GM21723 (cell line): ENCODE data around the gene SLC9A1.

Source experiments
- ATAC-seq: cut with Tn5 transposase; IDR thresholded peaks from one replicate; pipeline ENCODE4 v1.9.1; 2021; ENCODE audit warnings: mild to moderate bottlenecking, moderate library complexity; ENCODE audit not compliant: unreplicated experiment

SLC9A1 gene

DNA sequence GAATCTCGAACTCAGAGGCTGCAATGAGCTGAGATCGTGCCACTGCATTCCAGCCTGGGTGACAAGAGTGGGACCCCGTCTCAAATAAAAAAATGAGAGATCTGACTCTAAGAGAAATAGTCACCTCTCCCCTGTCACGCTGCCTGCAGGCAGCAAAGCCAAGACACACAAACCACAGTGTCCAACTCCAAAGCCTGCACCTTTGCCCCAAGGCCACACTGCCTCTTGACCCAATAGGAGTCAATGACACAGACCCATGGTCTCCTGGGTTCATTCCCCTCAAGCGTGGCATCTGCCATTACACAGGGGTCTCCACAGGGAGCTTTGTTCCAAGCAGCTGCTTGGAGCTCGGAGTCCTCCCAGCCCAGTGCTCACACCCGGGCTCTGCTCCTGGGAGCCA, 46.3 kb downstream of the SLC9A1 start:
- ATAC-seq = no peak

DNA sequence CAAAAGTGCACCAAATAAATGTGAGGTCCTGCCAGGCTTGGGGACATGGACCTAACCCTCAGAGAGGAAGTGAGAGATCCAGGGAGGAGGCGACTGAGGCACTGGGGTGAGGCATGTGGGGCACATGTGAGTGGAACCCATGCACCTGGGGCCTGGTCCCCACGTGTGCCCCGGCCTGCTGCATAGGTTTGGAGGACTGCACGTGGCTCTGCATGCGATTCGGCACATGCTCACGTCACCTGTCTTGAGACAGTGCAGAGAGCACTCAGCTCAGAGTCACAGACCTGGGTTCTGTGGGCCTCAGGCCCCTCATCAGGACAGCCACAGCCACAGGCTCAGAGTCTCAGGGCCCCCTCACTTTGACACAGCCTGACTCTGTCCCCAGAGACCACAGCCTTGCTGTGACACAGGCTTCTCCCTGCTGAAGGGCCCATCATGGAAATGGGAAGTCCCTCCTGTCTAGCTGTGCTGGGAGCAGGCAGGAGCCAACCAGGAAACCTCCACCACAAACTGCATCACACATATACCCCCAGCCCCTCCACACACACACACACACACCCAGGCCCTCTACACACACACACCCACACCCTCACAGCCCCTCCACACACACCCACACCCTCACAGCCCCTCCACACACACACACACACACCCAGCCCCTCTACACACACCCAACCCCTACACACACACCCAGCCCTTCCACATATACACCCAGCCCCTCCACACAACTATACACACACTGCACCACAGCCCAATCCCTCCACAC, 48.2 kb downstream of the SLC9A1 start:
- ATAC-seq = peak; percentile 43

DNA sequence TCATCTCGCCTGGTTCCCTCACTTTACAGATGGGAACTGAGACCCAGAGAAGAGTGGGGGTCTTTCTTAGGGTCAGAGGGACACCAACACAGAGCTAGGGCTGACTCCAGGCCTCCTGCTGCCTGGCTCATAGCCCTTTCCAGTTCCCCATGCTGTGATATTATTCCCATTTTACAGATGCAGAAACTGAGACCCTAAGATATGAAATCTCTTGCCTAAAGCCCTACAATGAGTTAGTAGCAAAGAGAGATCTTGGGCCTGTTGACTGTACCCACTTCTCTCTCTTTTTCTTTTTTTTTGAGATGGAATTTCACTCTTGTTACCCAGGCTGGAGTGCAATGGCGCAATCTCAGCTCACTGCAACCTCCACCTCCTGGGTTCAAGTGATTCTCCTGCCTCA, 49.9 kb downstream of the SLC9A1 start:
- ATAC-seq = no peak

DNA sequence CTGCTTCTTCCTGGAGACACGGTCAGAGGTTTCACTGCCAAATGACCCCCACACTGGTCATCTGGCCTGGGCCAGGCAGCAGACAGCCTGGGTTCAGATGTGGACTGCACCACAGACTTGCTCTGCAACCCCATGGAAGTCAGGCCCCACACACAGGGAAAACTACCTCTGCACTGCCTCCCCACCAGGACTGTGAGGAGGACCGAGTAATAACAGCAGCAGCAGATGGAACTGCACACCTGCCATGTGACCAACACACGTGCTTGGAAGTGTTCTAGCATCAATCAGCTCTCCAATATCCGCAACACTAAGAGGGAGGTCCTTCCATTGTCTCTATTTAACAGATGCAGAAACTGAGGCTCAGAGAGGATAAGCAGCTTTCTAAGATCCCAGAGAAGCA, 51.4 kb downstream of the SLC9A1 start:
- no peak for ATAC-seq

GRCh38 chr1:27102707-27103468, 52.0 kb downstream of the SLC9A1 start:
- ATAC-seq = no peak

GRCh38 chr1:27102134-27102706, 52.7 kb downstream of the SLC9A1 start:
- no peak for ATAC-seq

- ATAC-seq = no peak
These were observed 53.2 kb downstream of the SLC9A1 start for GRCh38 chr1:27101696-27102095.

DNA sequence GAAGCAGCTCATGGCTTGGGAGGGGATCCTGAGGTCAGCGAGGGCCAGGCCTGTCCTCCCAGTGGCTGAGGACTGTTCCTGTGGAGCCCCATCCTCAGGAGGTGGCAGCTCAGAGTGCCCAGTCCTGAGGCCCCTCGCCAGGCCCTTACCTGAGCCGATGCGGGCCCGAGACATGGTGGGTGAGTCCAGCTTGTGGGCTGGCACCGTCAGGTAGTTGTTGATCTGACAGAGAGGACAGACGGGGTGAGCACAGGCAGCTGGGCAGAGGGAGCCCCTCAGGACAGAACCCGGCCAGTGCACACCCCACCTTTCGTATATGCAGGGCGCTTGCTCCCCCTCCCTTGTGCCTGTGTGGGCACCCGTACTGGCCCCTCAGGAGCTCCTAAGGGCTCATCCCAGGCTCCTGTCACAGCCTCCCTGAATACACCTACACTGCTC, 53.9 kb downstream of the SLC9A1 start:
- ATAC-seq = no peak

DNA sequence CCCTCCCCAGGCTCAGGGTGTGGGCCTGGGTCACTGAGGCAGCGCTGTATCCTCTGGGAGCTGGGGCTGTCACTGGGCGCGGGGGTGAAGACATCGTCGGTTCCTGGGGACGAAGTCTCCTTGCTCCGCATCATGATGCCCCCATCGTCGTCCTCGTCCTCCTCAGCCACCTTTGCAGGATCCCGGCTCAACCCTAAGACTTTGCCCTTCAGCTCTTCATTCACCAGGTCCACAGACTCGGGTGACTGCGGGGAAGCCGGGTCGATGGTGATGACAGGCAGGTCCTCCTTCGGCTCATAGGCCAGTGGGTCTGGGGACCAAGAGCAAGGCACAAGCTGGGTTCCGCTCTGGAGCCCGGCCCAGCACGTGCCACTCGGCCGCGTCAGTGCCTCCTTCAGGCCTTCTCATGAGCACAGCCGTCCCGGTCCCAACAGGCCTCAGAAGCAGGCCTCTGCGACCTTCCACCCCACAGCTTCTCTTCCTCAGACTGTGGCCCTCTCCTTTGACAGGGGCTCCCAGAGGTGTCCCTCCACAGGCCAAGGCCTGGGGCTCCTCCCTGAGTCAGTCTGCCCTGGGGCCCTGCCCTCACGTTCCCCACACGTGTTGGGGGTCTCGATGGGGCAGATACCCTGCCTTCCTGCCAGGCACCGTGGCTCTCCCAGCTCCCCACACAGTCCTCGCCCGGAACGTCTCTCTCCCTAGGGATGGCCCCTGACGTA, 54.4 kb downstream of the SLC9A1 start:
- ATAC-seq = no peak

DNA sequence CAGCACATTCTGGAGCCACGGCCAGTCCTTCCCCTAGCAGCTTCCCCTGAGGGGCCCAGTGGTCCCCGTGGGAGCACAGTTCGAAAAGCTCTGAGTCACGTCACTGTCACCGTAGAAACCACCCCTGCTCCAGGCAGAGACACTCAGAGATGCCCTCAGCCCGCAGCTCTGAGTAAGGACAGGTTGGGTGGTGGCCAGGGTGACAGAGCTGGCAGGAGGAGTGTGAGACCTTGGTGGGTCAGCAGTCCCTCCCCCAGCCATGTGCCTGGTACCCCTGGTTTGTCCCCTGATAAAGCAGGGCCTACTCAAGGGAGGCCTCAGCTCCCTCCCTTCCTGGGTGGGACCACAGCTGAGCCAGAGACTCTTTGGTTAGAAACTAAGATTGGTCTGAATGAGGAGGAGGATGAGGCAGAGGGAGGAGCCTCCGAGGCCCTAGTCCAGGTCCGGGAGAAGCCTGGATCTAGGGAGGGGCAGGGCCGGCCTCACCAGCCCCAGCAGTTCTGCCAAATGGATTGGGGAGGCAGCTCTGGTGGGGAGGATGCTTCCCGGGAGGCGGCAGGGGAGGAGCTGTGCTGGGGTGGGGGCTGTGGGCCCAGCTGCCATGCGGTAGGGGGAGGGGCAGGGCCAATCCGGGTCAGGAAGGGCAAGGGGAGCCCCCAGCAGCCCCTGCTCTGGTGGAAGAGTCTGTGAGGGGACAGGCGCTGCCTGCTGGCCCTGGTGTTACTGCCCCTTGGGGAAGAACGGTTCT, 55.2 kb downstream of the SLC9A1 start:
- peak; percentile 49 for ATAC-seq

GRCh38 chr1:27099135-27099586, 55.8 kb downstream of the SLC9A1 start:
- ATAC-seq = peak; percentile 23

DNA sequence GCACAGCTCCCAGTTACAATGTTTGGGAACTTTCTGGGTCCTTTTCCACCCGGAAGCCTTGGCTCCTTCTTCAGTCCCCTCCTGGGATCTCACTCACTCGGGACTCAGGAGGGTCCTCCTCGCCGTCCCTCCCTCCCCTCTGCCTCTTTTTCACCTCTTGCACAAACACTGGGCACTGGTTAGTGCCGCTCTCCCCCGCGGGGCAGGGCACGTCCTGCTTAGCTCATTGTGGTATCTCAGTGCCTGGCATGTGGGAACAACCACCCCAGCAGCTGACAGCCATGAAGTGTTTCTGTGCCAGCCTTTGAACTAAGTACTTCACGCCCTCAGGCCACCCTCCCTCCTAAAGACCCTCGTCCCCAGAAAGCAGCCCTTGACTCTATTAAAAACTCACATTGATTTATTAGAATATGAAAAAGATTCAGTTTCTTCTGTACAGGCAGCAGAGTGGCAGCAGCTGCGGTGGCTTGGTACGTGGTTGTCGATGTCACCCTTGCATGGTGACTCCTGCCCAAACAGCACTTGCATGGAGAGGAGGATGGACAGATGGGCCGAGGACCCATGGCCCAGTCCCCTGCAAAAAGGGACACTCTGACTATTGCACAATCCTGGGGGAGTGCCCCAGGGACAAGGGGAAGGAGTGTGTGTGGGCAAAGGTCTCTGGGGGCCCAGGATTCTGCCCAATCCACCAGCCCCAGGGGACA, 56.3 kb downstream of the SLC9A1 start:
- no peak for ATAC-seq

DNA sequence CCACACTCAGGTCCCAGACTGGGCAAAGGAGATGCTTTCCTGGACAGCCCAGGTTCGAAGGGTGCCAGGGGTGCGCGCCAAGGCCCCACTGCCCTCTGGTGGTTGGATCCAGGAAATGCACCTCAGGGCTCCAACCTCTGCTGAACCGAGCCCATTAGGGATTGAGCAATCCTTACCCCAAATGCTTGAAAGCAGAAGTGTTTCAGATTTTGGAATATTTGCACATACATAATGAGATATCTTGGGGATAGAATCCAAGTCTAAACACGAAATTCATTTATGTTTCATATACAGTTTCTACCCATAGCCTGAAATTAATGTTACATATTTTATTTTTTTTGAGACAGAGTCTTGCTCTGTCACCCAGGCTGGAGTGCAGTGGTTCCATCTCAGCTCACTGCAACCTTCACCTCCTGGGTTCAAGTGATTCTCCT, 57.4 kb downstream of the SLC9A1 start:
- ATAC-seq = no peak

GRCh38 chr1:27095576-27095975, 59.3 kb downstream of the SLC9A1 start:
- no peak for ATAC-seq

DNA sequence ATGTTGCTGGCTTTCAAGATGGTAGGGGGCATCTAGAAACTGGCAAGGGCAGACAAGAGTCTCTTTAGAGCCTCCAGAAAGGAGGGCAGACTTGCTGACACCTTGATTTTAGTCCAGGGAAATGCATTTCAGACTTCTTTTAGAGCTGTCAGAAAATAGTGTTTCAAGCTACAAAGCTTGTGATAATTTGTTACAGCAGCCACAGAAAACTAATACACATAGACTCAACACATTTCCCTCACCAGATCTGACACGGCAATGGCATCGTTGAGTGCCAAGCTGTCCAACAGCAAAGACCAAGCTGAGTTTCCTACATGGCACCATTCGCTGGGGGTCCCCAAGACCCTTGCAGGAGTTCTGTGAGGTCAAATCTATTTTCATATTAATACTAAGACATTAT, 62.0 kb downstream of the SLC9A1 start:
- ATAC-seq = no peak

- ATAC-seq = no peak
These were observed 64.0 kb downstream of the SLC9A1 start for GRCh38 chr1:27090911-27091310.

GRCh38 chr1:27087371-27088220, 67.3 kb downstream of the SLC9A1 start:
- ATAC-seq = no peak

DNA sequence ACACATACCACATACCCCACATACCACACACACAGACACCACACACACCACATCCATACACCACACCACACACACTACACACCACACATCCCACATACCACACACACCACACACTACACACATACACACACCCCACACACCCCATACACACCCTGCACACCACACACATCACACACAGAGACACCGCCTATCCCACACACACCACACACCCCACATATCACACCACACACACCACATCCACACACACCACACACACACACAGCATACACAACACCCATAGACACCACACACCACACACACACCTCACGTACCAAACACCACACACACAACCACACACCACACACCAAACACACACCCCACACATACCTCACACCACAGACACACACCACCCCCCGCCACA, 68.3 kb downstream of the SLC9A1 start:
- ATAC-seq = no peak

DNA sequence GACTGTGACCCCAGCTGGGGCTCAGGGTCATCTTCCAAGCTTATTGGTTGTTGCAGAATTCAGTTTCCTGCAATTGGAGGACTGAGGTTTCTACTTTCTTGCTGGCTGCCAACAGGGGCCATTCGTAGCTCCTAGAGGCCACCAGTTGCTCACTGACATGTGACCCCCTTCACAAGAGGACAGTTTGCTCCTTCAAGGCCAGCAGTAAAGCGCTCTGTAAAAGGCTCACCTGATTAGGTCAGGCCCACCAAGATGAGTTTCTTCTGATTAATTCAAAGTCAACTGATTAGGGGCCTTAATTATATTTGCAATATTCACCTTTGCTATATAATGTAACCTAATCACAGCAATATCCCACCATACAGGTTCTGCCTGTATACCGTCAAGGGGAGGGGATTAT, 68.9 kb downstream of the SLC9A1 start:
- ATAC-seq = no peak
